ENCODE results near the gene FOXP4. TPM values are rescaled to one million over a fixed set of nuclear protein-coding genes. Genes with fewer than 3 reads are reported as not detected.

FOXP4 gene
- total RNA-seq, 3 donors from 2014 or later (not counting 1 experiment from before 2014, with no cell fraction given): 11.2 to 21.1 (median 14.7) TPM

DNA sequence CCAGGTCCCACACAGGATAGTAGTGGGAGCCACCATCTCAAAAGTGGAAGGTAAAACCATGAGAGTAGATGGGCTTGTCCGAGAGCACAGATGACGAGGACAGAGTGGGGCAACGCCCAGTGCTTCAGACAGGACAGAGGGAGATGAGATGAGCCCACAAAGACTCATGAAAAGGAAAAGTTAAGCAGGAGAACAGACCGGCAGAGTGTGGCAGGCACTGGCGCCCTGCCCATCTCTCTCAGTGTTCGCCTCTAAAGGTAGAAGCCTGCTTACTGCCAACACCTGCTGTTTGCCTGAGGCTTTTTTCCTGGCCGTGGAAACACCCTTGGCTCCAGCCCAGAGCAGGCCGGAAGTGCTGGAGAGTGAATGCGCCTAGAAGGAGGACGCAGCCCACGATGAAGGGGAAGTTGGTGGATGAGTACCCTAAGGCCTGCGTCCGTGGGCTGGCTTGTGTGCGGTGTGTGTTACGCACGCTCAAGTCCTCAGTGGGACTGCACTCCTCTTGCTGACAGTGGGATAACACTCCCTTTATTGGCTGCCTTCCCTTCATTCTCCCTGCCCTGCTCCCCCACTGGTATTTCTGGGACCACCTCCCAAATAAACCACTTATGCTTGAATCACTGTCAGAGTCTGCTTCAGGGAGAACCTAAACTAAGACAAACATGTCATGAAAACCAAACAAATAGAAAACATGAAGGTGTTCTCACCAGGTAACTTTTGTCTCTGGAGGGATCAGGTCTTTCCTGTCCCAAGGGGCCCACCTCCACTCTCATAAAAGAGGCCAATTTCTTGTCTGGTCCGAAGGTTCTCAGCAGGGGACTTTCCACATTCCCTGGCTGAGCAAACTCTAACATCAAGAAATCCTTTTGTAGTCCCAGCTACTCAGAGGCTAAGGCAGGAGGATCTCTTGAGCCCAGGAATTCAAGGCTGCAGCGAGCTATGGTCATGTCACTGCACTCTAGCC is 9.1 kb upstream of the FOXP4 start:
- H3K27ac ChIP-seq (ENCODE audit: low read length): no peak overlapping the region
- peaks cover 19% of the 10 kb centered on the region for H3K4me1 ChIP-seq (ENCODE audit: control insufficient read depth, insufficient read depth, low read length)
- no peak for DNase-seq
- Mint-ChIP-seq H3K9me3 (no peaks in the 10 kb centered on the region), H3K36me3 (no peaks in the 10 kb centered on the region), H3K27me3 (ENCODE audit: low read depth in 2 of 2) (peaks cover 32 to 40% of the 10 kb centered on the region in 2 donors), H3K4me1 (peaks cover 15 to 26% of the 10 kb centered on the region in 2 donors), H3K4me3 (no peak overlapping the region), H3K27ac (no peak overlapping the region)
- intact Hi-C loops (cut with micrococcal nuclease): no loop called here
- TF ChIP-seq, protein P1, sequence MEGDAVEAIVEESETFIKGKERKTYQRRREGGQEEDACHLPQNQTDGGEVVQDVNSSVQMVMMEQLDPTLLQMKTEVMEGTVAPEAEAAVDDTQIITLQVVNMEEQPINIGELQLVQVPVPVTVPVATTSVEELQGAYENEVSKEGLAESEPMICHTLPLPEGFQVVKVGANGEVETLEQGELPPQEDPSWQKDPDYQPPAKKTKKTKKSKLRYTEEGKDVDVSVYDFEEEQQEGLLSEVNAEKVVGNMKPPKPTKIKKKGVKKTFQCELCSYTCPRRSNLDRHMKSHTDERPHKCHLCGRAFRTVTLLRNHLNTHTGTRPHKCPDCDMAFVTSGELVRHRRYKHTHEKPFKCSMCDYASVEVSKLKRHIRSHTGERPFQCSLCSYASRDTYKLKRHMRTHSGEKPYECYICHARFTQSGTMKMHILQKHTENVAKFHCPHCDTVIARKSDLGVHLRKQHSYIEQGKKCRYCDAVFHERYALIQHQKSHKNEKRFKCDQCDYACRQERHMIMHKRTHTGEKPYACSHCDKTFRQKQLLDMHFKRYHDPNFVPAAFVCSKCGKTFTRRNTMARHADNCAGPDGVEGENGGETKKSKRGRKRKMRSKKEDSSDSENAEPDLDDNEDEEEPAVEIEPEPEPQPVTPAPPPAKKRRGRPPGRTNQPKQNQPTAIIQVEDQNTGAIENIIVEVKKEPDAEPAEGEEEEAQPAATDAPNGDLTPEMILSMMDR (IDR thresholded peaks at IDR 0.05): no peak
- H3K27me3 ChIP-seq (ENCODE audit: control insufficient read depth, insufficient read depth, low read length): no peaks in the 10 kb centered on the region
- H3K9me3 ChIP-seq (ENCODE audit: control insufficient read depth, insufficient read depth, low read length): no peaks in the 10 kb centered on the region
- H3K36me3 ChIP-seq (ENCODE audit: control insufficient read depth, insufficient read depth, low read length): no peaks in the 10 kb centered on the region
- WGBS (ENCODE audit: insufficient coverage): 52% methylated on average over 18 of the region's 18 CpGs
- no peak for ATAC-seq
- no peak overlapping the region for H3K4me3 ChIP-seq (ENCODE audit: low read length)

DNA sequence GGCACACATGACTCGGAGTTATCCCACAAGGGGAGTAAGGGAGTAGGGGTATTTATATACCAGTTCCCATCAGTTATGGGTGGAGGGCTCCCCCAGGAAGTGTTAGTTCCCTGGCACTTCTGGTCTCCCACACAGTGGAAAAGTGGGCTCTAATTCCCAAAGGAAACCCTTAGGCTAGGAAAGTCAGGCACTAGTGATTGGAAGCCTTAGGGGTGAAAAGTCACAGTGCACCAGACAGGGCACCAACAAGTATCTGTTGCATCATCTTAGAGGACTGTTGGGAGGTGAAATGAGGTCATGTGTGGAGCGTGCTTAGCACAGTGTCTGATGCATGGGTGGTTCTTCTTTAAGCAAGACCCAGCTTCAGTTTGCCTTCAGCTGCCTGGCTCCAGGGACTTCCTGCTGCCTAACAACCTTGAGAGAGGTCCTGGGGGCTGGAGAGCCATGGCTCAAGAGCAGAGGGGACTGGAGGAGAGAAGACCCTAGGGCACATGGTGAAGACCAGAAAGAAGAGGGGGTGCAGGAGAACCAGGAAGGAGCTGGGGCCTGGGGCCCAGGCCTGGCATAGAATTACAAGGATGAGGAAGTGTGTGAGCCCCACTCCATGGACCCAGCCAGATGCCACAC is 7.5 kb upstream of the FOXP4 start:
- H3K9me3 ChIP-seq (ENCODE audit: control insufficient read depth, insufficient read depth, low read length): no peaks in the 10 kb centered on the region
- DNase-seq (no peak), ATAC-seq (peak in 1 of 3 donors; percentile 14)
- intact Hi-C loops (cut with micrococcal nuclease): no loop called here
- TF ChIP-seq, protein P1 (IDR thresholded peaks at IDR 0.05): no peak
- H3K4me3 ChIP-seq (ENCODE audit: low read length): no peak overlapping the region
- H3K9me3 Mint-ChIP-seq: no peaks in the 10 kb centered on the region
- H3K27me3 Mint-ChIP-seq (ENCODE audit: low read depth in 2 of 2): peaks cover 29 to 40% of the 10 kb centered on the region in 2 donors
- no peaks in the 10 kb centered on the region for H3K36me3 Mint-ChIP-seq
- WGBS (ENCODE audit: insufficient coverage): 78% methylated on average over 2 of the region's 2 CpGs
- H3K4me1 Mint-ChIP-seq: peaks cover 0 to 10% of the 10 kb centered on the region in 2 donors
- H3K4me1 ChIP-seq (ENCODE audit: control insufficient read depth, insufficient read depth, low read length): peaks cover 3% of the 10 kb centered on the region
- no peak overlapping the region for H3K4me3 Mint-ChIP-seq
- H3K27ac ChIP-seq (ENCODE audit: low read length): no peak overlapping the region
- H3K27ac Mint-ChIP-seq: no peak overlapping the region
- H3K27me3 ChIP-seq (ENCODE audit: control insufficient read depth, insufficient read depth, low read length): no peaks in the 10 kb centered on the region
- H3K36me3 ChIP-seq (ENCODE audit: control insufficient read depth, insufficient read depth, low read length): no peaks in the 10 kb centered on the region

DNA sequence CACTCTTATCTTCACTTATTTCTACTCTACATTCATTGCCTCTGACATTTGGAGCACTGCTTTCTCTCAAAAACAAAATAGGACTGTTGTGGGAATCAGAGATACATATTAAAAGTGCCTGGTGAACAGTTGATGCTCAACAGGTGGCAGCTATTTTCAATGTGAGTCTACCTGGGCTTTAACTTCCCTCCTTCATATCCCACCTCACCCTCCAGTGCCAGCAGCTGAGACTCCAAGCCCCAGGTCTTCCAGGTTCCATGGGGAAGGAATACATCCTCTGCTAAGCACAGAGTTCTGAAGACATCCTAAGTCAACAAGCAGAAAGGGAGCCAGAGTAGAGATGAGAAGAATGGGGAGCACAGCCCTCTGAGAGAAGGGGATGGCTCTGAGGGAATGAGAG is 7.0 kb upstream of the FOXP4 start:
- Mint-ChIP-seq H3K9me3 (no peaks in the 10 kb centered on the region), H3K27ac (no peak overlapping the region), H3K4me1 (peaks cover 0 to 7% of the 10 kb centered on the region in 2 donors), H3K27me3 (ENCODE audit: low read depth in 2 of 2) (peaks cover 29 to 40% of the 10 kb centered on the region in 2 donors), H3K36me3 (no peaks in the 10 kb centered on the region), H3K4me3 (no peak overlapping the region)
- H3K27me3 ChIP-seq (ENCODE audit: control insufficient read depth, insufficient read depth, low read length): no peaks in the 10 kb centered on the region
- no peaks in the 10 kb centered on the region for H3K36me3 ChIP-seq (ENCODE audit: control insufficient read depth, insufficient read depth, low read length)
- H3K4me3 ChIP-seq (ENCODE audit: low read length): no peak overlapping the region
- intact Hi-C loops (cut with micrococcal nuclease): no loop called here
- H3K27ac ChIP-seq (ENCODE audit: low read length): no peak overlapping the region
- no peak for DNase-seq
- TF ChIP-seq, protein P1 (IDR thresholded peaks at IDR 0.05): no peak
- ATAC-seq: no peak
- H3K9me3 ChIP-seq (ENCODE audit: control insufficient read depth, insufficient read depth, low read length): no peaks in the 10 kb centered on the region
- no peaks in the 10 kb centered on the region for H3K4me1 ChIP-seq (ENCODE audit: control insufficient read depth, insufficient read depth, low read length)
